ENCODE data around the gene ARID4A. TPM values are rescaled to one million over a fixed set of nuclear protein-coding genes. Genes with fewer than 3 reads are reported as not detected.
A peak's percentile ranks its signal among the peaks of the same experiment; 100 is the strongest.

Gene ARID4A
- total and polyA plus RNA-seq, 9 of the 15 experiments (the other 6 are each of a cell fraction or from before 2014, with no cell fraction given): 2.4 to 11.5 (median 8.7) TPM

DNA sequence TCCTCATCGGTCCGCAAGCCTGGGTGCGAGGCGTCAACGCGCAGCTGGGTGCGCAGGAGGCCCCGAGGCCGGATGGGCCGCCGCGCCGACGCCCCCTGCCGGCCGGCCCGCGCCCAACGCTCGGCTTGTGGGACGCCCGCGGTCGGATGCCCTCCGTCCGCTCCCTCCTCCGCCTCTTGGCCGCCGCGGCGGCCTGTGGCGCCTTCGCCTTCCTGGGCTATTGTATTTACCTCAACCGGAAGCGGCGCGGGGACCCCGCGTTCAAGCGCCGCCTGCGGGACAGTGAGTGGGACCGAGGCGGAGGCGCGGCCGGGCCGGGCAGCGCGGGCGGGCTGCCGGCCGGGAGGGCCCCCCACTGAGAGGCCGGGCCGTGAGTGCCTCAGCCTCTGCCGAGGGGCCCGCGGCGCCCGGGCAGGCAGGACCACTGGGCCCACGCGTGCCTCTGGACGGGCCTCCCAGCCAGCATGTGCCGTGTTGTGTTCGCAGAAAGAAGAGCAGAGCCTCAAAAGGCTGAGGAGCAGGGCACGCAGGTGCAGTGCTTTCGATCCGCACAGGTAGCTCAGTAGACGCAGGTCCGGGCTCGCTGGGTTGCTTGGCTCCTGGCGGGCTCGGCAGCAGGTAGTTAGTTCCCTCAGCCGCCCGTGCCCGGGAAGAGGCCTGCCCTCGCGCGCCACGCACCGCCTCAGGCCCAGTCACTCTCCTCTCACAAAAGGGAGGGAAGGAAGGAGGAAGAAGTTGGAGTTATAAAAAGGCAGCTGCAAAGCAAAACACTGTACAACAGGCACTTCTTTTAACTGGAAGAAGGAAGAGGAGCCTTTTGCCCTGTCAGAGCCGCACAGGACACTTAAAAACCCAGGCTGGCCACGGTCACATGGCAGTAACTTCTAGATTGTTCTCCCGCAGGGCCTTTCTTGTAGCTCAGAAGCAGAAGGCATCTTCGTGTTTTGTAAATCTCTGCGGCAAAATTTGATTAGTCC lies 97.7 kb downstream of the ARID4A start, which contains the start of gene TOMM20L (continued):
- no peak for TF ChIP-seq NFATC3 (IDR thresholded peaks at IDR 0.05)
- TF ChIP-seq, protein P1, sequence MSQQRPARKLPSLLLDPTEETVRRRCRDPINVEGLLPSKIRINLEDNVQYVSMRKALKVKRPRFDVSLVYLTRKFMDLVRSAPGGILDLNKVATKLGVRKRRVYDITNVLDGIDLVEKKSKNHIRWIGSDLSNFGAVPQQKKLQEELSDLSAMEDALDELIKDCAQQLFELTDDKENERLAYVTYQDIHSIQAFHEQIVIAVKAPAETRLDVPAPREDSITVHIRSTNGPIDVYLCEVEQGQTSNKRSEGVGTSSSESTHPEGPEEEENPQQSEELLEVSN (IDR thresholded peaks at IDR 0.05; ENCODE audit: borderline replicate concordance in 1 of 2, extremely low read depth in 1 of 2, insufficient read depth in 1 of 2, insufficient read length in 1 of 2, low read depth in 1 of 2, low read length in 1 of 2, poor library complexity in 1 of 2, severe bottlenecking in 1 of 2): peak; percentile 72 to 91
- TF ChIP-seq, protein P2, sequence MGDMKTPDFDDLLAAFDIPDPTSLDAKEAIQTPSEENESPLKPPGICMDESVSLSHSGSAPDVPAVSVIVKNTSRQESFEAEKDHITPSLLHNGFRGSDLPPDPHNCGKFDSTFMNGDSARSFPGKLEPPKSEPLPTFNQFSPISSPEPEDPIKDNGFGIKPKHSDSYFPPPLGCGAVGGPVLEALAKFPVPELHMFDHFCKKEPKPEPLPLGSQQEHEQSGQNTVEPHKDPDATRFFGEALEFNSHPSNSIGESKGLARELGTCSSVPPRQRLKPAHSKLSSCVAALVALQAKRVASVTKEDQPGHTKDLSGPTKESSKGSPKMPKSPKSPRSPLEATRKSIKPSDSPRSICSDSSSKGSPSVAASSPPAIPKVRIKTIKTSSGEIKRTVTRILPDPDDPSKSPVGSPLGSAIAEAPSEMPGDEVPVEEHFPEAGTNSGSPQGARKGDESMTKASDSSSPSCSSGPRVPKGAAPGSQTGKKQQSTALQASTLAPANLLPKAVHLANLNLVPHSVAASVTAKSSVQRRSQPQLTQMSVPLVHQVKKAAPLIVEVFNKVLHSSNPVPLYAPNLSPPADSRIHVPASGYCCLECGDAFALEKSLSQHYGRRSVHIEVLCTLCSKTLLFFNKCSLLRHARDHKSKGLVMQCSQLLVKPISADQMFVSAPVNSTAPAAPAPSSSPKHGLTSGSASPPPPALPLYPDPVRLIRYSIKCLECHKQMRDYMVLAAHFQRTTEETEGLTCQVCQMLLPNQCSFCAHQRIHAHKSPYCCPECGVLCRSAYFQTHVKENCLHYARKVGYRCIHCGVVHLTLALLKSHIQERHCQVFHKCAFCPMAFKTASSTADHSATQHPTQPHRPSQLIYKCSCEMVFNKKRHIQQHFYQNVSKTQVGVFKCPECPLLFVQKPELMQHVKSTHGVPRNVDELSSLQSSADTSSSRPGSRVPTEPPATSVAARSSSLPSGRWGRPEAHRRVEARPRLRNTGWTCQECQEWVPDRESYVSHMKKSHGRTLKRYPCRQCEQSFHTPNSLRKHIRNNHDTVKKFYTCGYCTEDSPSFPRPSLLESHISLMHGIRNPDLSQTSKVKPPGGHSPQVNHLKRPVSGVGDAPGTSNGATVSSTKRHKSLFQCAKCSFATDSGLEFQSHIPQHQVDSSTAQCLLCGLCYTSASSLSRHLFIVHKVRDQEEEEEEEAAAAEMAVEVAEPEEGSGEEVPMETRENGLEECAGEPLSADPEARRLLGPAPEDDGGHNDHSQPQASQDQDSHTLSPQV (IDR thresholded peaks at IDR 0.05): 0 out of 2 replicates have a peak, but pooled peaks have one; percentile 39
- TF ChIP-seq, protein P3, sequence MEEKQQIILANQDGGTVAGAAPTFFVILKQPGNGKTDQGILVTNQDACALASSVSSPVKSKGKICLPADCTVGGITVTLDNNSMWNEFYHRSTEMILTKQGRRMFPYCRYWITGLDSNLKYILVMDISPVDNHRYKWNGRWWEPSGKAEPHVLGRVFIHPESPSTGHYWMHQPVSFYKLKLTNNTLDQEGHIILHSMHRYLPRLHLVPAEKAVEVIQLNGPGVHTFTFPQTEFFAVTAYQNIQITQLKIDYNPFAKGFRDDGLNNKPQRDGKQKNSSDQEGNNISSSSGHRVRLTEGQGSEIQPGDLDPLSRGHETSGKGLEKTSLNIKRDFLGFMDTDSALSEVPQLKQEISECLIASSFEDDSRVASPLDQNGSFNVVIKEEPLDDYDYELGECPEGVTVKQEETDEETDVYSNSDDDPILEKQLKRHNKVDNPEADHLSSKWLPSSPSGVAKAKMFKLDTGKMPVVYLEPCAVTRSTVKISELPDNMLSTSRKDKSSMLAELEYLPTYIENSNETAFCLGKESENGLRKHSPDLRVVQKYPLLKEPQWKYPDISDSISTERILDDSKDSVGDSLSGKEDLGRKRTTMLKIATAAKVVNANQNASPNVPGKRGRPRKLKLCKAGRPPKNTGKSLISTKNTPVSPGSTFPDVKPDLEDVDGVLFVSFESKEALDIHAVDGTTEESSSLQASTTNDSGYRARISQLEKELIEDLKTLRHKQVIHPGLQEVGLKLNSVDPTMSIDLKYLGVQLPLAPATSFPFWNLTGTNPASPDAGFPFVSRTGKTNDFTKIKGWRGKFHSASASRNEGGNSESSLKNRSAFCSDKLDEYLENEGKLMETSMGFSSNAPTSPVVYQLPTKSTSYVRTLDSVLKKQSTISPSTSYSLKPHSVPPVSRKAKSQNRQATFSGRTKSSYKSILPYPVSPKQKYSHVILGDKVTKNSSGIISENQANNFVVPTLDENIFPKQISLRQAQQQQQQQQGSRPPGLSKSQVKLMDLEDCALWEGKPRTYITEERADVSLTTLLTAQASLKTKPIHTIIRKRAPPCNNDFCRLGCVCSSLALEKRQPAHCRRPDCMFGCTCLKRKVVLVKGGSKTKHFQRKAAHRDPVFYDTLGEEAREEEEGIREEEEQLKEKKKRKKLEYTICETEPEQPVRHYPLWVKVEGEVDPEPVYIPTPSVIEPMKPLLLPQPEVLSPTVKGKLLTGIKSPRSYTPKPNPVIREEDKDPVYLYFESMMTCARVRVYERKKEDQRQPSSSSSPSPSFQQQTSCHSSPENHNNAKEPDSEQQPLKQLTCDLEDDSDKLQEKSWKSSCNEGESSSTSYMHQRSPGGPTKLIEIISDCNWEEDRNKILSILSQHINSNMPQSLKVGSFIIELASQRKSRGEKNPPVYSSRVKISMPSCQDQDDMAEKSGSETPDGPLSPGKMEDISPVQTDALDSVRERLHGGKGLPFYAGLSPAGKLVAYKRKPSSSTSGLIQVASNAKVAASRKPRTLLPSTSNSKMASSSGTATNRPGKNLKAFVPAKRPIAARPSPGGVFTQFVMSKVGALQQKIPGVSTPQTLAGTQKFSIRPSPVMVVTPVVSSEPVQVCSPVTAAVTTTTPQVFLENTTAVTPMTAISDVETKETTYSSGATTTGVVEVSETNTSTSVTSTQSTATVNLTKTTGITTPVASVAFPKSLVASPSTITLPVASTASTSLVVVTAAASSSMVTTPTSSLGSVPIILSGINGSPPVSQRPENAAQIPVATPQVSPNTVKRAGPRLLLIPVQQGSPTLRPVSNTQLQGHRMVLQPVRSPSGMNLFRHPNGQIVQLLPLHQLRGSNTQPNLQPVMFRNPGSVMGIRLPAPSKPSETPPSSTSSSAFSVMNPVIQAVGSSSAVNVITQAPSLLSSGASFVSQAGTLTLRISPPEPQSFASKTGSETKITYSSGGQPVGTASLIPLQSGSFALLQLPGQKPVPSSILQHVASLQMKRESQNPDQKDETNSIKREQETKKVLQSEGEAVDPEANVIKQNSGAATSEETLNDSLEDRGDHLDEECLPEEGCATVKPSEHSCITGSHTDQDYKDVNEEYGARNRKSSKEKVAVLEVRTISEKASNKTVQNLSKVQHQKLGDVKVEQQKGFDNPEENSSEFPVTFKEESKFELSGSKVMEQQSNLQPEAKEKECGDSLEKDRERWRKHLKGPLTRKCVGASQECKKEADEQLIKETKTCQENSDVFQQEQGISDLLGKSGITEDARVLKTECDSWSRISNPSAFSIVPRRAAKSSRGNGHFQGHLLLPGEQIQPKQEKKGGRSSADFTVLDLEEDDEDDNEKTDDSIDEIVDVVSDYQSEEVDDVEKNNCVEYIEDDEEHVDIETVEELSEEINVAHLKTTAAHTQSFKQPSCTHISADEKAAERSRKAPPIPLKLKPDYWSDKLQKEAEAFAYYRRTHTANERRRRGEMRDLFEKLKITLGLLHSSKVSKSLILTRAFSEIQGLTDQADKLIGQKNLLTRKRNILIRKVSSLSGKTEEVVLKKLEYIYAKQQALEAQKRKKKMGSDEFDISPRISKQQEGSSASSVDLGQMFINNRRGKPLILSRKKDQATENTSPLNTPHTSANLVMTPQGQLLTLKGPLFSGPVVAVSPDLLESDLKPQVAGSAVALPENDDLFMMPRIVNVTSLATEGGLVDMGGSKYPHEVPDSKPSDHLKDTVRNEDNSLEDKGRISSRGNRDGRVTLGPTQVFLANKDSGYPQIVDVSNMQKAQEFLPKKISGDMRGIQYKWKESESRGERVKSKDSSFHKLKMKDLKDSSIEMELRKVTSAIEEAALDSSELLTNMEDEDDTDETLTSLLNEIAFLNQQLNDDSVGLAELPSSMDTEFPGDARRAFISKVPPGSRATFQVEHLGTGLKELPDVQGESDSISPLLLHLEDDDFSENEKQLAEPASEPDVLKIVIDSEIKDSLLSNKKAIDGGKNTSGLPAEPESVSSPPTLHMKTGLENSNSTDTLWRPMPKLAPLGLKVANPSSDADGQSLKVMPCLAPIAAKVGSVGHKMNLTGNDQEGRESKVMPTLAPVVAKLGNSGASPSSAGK (IDR thresholded peaks at IDR 0.05): 0 out of 2 replicates have a peak, but pooled peaks have one; percentile 55
- no peak for TF ChIP-seq ZNF232 (CRISPR knock-in tag; IDR thresholded peaks at IDR 0.05)
- TF ChIP-seq, protein P4, sequence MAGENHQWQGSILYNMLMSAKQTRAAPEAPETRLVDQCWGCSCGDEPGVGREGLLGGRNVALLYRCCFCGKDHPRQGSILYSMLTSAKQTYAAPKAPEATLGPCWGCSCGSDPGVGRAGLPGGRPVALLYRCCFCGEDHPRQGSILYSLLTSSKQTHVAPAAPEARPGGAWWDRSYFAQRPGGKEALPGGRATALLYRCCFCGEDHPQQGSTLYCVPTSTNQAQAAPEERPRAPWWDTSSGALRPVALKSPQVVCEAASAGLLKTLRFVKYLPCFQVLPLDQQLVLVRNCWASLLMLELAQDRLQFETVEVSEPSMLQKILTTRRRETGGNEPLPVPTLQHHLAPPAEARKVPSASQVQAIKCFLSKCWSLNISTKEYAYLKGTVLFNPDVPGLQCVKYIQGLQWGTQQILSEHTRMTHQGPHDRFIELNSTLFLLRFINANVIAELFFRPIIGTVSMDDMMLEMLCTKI (IDR thresholded peaks at IDR 0.05; ENCODE audit: partially characterized antibody): no peak
